Measurements from ENCODE around the gene TBC1D16. TPM values are rescaled to one million over a fixed set of nuclear protein-coding genes. Genes with fewer than 3 reads are reported as not detected.
A peak's percentile ranks its signal among the peaks of the same experiment; 100 is the strongest.

Gene TBC1D16
- total RNA-seq, 1 donor from 2014 or later = 21.2 TPM

DNA sequence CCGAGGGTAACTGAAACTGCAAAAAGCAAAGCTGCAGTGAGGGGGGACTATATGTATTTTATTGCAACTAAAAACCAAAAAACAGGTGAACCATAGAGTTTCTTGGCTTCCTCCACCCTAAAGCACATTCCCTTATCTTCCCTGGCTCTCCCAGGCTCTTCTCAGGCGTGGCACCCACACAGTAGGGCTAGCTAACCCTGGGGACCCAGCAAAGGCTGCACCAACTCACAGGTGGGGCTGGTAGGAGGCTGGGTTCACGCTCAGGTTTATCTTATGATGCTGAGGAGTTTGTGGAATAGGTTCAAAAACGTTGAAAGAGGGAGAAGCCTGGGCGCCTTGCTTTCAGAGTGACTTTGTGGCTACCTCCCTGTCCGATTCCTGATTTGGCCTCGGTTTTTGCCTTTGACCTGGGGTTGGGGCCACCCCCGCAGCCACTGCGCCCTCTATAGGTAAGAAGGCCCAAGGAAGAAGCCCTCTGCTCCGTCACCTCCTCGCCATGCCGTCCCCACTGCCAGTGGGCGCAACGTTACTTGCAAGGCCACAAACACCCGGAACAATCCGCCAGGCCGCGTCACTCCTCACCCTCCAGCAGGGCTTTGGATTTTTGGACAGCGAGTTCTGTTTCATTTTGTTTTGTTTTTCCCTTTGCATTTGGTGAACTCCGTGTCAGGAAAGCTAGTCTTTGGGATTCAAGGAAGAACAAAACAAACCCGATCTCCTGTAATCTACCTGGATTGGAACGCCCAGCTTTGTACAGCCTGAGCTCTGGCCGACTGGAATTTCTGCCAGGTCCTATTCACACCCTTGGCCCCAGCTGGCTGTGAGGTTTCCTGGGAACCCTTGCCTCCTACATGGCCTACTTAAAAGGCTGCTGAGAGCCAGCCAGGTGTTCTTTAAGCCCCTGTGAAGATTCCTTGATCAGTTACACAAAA is 60.8 kb downstream of the TBC1D16 start:
- no peak overlapping the region for H2AFZ ChIP-seq (replicated peaks)
- peaks cover 39% of the 10 kb centered on the region for H4K20me1 ChIP-seq (ENCODE audit: low read depth)
- TF ChIP-seq, protein P1, sequence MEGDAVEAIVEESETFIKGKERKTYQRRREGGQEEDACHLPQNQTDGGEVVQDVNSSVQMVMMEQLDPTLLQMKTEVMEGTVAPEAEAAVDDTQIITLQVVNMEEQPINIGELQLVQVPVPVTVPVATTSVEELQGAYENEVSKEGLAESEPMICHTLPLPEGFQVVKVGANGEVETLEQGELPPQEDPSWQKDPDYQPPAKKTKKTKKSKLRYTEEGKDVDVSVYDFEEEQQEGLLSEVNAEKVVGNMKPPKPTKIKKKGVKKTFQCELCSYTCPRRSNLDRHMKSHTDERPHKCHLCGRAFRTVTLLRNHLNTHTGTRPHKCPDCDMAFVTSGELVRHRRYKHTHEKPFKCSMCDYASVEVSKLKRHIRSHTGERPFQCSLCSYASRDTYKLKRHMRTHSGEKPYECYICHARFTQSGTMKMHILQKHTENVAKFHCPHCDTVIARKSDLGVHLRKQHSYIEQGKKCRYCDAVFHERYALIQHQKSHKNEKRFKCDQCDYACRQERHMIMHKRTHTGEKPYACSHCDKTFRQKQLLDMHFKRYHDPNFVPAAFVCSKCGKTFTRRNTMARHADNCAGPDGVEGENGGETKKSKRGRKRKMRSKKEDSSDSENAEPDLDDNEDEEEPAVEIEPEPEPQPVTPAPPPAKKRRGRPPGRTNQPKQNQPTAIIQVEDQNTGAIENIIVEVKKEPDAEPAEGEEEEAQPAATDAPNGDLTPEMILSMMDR (IDR thresholded peaks at IDR 0.05) = peak; percentile 51
- TF ChIP-seq EZH2phosphoT487 (IDR thresholded peaks at IDR 0.05) = no peak
- peaks cover 3% of the 10 kb centered on the region for H3K27me3 Mint-ChIP-seq (ENCODE audit: insufficient read depth, low read depth)
- no peak overlapping the region for H3K4me3 ChIP-seq
- no peaks in the 10 kb centered on the region for H3K79me2 ChIP-seq (ENCODE audit: low read depth)
- no peak overlapping the region for H3K4me3 Mint-ChIP-seq
- H3K4me1 Mint-ChIP-seq = peaks cover 24% of the 10 kb centered on the region
- no peak overlapping the region for H3K9ac ChIP-seq
- peaks cover 10% of the 10 kb centered on the region for H3K4me1 ChIP-seq
- peaks cover 14% of the 10 kb centered on the region for H3K36me3 Mint-ChIP-seq
- peak; percentile 58 for DNase-seq (ENCODE audit: low spot score)
- no peaks in the 10 kb centered on the region for H3K36me3 ChIP-seq
- peaks cover 2% of the 10 kb centered on the region for H3F3A ChIP-seq (ENCODE audit: low read depth)
- H3K4me2 ChIP-seq = peak overlapping the region; percentile 17
- H3K9me3 ChIP-seq (ENCODE audit: low read depth) = no peaks in the 10 kb centered on the region
- no peak overlapping the region for H3K27ac ChIP-seq
- peak overlapping the region; percentile 72 for H3K27ac Mint-ChIP-seq
- H3K27me3 ChIP-seq = peaks cover 8% of the 10 kb centered on the region
- no peaks in the 10 kb centered on the region for H3K9me3 Mint-ChIP-seq

DNA sequence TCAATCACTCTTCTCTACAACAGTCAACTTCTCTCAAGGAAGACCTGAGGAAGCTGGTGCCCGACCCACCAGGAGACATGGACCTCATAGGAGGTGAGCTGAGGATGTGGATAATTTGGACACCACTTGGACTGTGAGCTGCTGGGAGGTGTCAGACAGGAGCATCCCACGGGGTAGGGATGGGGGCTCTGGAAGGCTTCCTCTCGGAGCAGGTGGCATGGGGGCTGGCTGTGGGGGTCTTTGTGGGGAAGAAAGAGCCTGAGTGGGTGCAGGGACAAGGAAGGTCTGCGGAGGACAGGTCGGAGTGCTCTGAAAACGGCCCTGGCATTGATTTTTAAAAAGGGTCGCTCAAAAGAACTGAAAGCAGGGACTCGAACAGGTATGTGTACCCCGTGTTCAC is 64.0 kb downstream of the TBC1D16 start:
- H3K9ac ChIP-seq = no peak overlapping the region
- H3K79me2 ChIP-seq (ENCODE audit: low read depth) = peaks cover 7% of the 10 kb centered on the region
- no peak overlapping the region for H3K4me2 ChIP-seq
- H2AFZ ChIP-seq (replicated peaks) = no peak overlapping the region
- no peak for DNase-seq (ENCODE audit: low spot score)
- TF ChIP-seq EZH2 (IDR thresholded peaks at IDR 0.05) (no peak), EZH2phosphoT487 (IDR thresholded peaks at IDR 0.05) (no peak)
- TF ChIP-seq, protein P1 (IDR thresholded peaks at IDR 0.05) = no peak
- H3K4me3 Mint-ChIP-seq = no peak overlapping the region
- H3K36me3 ChIP-seq = no peaks in the 10 kb centered on the region
- H3K27ac Mint-ChIP-seq = no peak overlapping the region
- peaks cover 9% of the 10 kb centered on the region for H3K9me3 Mint-ChIP-seq
- H3K4me1 Mint-ChIP-seq = peaks cover 13% of the 10 kb centered on the region
- H3K27ac ChIP-seq = no peak overlapping the region
- H4K20me1 ChIP-seq (ENCODE audit: low read depth) = peaks cover 59% of the 10 kb centered on the region
- peaks cover 28% of the 10 kb centered on the region for H3K27me3 ChIP-seq
- H3F3A ChIP-seq (ENCODE audit: low read depth) = peaks cover 3% of the 10 kb centered on the region
- H3K4me3 ChIP-seq = no peak overlapping the region
- H3K36me3 Mint-ChIP-seq = peaks cover 22% of the 10 kb centered on the region
- no peaks in the 10 kb centered on the region for H3K9me3 ChIP-seq (ENCODE audit: low read depth)
- no peaks in the 10 kb centered on the region for H3K27me3 Mint-ChIP-seq (ENCODE audit: insufficient read depth, low read depth)
- H3K4me1 ChIP-seq = peaks cover 15% of the 10 kb centered on the region

DNA sequence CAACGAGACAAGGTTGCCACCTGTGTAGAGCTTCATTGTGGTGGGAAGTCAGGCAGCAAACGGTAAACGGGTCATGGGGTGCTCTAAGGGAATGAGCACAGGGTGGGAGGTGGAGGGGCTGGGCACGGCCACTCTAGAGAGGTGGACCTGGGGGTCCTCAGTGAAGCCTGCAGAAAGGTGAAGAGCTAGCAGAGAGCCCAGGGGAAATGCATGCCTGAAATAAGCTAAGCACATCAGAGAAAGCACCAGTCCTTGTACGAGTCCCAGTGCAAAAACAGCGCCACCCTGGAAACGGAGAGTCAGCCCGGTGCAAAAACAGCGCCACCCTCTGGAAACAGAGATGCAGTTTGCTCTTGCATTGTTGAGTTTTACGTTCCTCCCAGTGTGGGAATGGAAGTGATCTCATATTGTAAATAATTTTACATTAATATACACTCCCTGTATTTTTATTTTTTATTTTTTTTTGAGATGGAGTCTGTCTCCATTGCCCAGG is 65.0 kb downstream of the TBC1D16 start:
- H3K36me3 Mint-ChIP-seq = peaks cover 26% of the 10 kb centered on the region
- peaks cover 7% of the 10 kb centered on the region for H3K79me2 ChIP-seq (ENCODE audit: low read depth)
- peaks cover 9% of the 10 kb centered on the region for H3K9me3 Mint-ChIP-seq
- H3K4me1 Mint-ChIP-seq = peaks cover 5% of the 10 kb centered on the region
- no peak overlapping the region for H3K27ac ChIP-seq
- TF ChIP-seq EZH2phosphoT487 (IDR thresholded peaks at IDR 0.05) (no peak), EZH2 (IDR thresholded peaks at IDR 0.05) (no peak)
- TF ChIP-seq, protein P1 (IDR thresholded peaks at IDR 0.05) = peak; percentile 82
- peaks cover 12% of the 10 kb centered on the region for H3K4me1 ChIP-seq
- H3K4me3 ChIP-seq = no peak overlapping the region
- H3F3A ChIP-seq (ENCODE audit: low read depth) = peaks cover 3% of the 10 kb centered on the region
- no peaks in the 10 kb centered on the region for H3K27me3 Mint-ChIP-seq (ENCODE audit: insufficient read depth, low read depth)
- no peaks in the 10 kb centered on the region for H3K36me3 ChIP-seq
- peak; percentile 88 for DNase-seq (ENCODE audit: low spot score)
- H3K4me3 Mint-ChIP-seq = no peak overlapping the region
- peaks cover 61% of the 10 kb centered on the region for H4K20me1 ChIP-seq (ENCODE audit: low read depth)
- no peak overlapping the region for H3K9ac ChIP-seq
- no peak overlapping the region for H3K27ac Mint-ChIP-seq
- no peak overlapping the region for H3K4me2 ChIP-seq
- peaks cover 38% of the 10 kb centered on the region for H3K27me3 ChIP-seq
- H2AFZ ChIP-seq (replicated peaks) = no peak overlapping the region
- no peaks in the 10 kb centered on the region for H3K9me3 ChIP-seq (ENCODE audit: low read depth)
